Eye (tissue), 1 donor: Measurements from ENCODE around the gene PUDP.
"Not testable (repeated sequence)": the region's sequence is repeated elsewhere in the genome, so short reads cannot be mapped to it uniquely, and the experiment has no call there.

Source experiments
- DNase-seq: peaks from one replicate; pipeline ENCODE4 v3.0.0-alpha.2; 2015

The PUDP gene

DNA sequence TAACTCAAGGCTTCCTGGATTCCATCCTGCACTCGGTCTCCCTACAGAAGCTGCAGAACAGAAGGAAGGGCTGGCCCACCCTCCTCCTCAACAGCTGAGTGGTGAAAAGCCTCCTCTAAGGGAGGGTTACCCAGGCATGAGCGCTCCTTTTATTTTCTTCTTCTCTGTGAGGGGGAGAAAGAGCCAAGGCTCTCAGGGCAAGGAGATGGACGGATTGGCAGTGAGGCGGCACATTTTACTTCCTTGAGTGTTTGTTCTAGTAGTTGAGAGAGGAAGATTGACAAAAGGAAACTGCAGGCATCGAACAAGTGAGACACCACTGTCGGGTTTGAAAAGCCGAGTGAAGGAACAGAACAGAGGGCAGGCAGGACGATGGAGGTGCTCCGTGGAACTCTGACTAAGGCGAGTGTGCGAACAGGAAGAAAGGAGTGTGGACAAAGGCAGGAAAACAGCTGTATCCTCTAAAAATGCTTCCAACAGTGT, 38.9 kb downstream of the PUDP start:
- DNase-seq, result peak; percentile 61

DNA sequence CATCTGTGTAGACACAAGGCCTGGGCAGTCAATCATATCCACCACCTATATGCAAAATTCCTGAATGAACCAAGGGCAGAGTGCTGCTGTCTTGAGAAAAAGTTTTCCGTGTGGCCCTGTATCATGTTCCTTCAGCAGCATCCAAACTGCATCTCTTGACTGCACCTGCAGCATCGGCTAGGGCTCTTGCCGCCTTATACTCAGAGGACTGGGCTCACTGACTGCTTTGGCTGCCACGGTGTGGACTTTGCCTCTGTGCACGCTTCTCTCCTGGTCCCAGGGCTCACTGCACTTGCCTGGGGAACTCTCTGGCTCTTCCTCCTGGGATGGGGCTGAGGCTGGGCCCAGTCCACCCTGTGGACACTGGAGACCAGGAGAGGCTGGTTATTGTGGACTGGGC, 39.9 kb downstream of the PUDP start:
- DNase-seq, result no peak

GRCh38 chrX:7106649-7107048, 41.3 kb downstream of the PUDP start:
- no peak for DNase-seq

GRCh38 chrX:7102119-7102518, 45.8 kb downstream of the PUDP start:
- no peak for DNase-seq

- DNase-seq, result no peak
These were observed 47.9 kb downstream of the PUDP start for GRCh38 chrX:7100022-7100421.

DNA sequence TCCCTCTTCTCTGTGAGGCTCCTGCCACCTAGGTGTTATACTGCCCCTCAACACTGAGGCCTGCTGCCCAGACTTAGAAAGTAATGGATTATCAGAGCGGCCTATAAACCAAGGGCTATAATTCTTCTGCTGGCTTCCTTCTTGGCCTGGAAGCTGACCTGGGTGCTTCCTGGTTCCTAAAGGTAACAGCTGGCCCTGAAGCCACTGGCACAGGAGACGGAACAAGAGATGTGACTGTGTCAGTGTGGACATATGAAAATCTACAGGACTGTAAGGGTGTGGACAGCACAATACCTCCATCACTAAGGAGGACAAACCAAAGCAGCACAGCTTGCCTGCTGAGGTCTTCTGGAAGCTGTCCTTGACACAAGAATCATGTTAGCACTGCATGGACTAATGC, 52.3 kb downstream of the PUDP start:
- not testable (repeated sequence) for DNase-seq

DNA sequence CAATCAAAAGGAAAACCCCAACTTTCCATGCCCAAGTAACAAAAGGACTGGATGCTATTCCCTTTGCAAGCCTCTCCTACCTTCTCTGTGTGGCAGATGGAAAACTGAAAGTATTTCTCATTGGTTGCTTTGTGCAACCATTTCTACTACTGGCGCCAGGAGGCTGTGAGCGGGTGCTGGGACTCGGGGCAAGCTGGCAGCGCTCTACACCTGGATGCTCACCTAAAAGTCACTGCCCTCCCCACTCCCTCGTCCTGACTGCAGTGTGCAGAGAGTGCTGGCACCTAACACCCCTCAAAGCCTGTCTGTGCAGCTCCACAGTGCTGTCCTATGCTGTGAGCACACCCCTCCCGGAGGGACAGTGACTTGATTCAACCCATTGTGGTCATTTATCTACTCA, 54.6 kb downstream of the PUDP start:
- DNase-seq, result no peak

- no peak for DNase-seq
These were observed 55.4 kb downstream of the PUDP start for GRCh38 chrX:7092543-7092942.

DNA sequence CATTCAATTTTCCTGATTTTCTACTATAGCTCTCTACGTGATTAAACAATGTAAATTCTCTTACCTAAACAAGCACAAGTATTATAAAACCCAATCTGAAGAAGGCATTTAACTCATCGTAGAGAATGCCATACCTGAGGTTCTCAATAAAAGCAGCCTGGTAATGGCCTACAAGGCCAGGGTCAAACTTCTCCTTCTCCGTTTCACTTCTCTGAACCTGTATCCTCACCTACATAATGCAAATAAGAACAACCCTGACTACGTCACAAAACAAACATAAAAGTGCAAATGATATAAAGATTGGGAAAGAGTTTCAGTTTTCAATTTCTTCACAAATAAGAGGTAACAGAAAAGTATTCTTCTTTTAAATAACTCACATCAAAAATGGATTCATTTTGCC, 56.0 kb downstream of the PUDP start:
- DNase-seq, result no peak

- DNase-seq, result no peak
These were observed 57.3 kb downstream of the PUDP start for GRCh38 chrX:7090641-7091040.

DNA sequence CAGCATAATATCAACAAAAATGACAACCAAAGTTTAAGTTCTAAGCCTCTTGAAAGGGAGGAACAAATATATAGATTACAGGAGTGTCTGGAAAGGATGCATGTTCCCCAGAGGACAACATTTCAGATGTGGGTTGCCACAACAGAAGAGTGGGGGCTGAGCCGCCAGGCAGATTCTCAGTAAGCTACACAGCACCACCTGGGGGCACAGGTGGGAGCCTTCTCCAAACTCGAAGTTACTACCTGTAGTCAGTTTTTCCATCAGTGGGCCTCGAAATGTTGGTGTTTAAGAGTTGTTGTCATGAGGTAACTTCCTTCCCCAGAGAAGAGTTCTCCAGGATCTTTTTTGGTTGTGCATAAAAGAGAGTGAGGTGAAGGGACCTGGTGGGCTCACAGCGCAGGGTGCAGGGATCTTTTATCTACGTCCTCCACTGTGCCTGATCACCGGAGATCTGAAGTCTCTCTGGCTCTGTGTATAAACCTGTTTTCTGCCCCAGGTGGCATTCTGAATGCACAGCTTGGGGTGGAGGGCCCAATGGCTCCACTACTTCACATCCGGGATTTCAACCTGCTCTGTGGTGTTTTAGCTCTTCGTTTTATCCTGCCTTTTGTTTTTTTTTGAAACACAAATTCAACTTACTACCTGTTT, 58.9 kb downstream of the PUDP start:
- DNase-seq, result no peak

GRCh38 chrX:7086384-7086783, 61.6 kb downstream of the PUDP start:
- no peak for DNase-seq

- no peak for DNase-seq
These were observed 62.1 kb downstream of the PUDP start for GRCh38 chrX:7085879-7086278.

DNA sequence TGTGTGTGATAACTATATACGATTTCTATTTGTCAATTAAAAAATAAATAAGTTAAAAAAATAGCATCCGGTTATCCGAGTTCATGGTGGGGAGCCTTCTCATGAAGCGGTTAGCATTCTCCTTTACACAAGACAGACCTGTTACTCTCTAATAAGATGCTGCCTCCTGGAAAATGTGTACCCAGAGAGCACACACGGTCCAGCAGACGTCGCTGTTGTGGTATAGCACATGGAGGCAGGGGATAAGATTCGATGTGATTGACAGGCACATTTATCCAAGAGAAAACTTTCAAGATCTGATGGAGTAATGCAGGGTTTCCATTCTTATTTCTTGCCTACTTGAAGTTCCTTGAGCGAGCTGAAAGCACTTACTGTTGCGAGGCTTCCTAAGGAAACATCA, 63.1 kb downstream of the PUDP start:
- no peak for DNase-seq

- DNase-seq, result no peak
These were observed 64.2 kb downstream of the PUDP start for GRCh38 chrX:7083468-7084396.

GRCh38 chrX:7083021-7083420, 64.9 kb downstream of the PUDP start:
- DNase-seq, result no peak

GRCh38 chrX:7082556-7082955, 65.4 kb downstream of the PUDP start:
- no peak for DNase-seq

- DNase-seq, result no peak
These were observed 70.4 kb downstream of the PUDP start for GRCh38 chrX:7077241-7078230.

DNA sequence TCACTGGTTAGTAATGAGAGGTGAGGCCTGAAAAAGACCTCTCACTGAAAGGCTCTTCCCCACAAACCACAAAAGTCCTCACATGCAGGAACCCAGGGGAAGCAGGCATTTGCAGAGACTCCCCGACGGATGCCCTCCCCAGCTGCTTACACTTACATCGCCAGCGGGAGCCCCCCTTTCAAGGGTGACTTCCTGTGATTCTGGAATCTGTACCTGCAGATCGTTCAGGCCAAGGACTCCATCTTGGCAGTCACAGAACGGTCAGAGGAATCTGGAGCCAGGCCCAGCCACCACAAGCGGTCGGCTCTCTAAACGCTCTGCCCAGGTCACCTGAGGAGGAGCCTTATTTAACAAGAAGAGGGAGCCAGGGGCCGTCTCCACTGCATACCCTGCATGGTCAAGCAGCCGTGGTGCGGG, 71.7 kb downstream of the PUDP start:
- DNase-seq, result no peak

- DNase-seq, result no peak
These were observed 73.1 kb downstream of the PUDP start for GRCh38 chrX:7074908-7075204.

- DNase-seq, result no peak
These were observed 73.6 kb downstream of the PUDP start for GRCh38 chrX:7074148-7074907.

DNA sequence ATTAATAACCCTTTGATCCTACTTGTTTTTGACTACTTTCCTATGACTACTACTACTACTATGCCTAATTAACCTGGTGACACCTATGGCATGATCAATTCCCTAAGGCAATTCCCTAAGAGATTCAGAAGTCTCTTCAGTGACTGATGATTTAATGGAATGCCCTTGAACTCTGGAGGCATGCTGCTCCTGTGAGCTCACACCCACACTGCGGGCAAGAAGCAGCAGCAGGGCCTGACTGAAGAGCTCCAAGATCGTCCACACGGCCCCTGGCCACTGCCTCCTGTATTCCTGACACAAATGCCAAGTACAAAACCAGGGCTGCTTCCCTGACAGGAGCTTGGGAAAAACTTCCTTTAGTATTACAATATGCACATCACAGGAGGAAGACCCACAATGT, 74.6 kb downstream of the PUDP start:
- no peak for DNase-seq
